Uterus (tissue), 4 donors: Measurements from ENCODE around the gene ADSL. TPM values are rescaled to one million over a fixed set of nuclear protein-coding genes. Genes with fewer than 3 reads are reported as not detected.

Experiments used
- DNase-seq, 2 donors: peaks; one replicate each; pipeline ENCODE4 v3.0.0-alpha.2; 2019 to 2020
- H3K27ac ChIP-seq, 2 donors: fragments of 200-600 bp; sonication (generic); 1 replicate in 1 of 2; 2 replicates in 1 of 2; pipeline ENCODE4 v1.5.1; 2016 to 2018
- H3K27me3 ChIP-seq, 2 donors: fragments of 200-600 bp; sonication (generic); one replicate each; pipeline ENCODE4 v1.5.1; 2018 to 2019; ENCODE audit warnings: control low read depth in 1 of 2
- H3K36me3 ChIP-seq, 2 donors: fragments of 200-600 bp; sonication (generic); one replicate each; pipeline ENCODE4 v1.5.1; 2019; ENCODE audit warnings: control low read depth in 1 of 2
- H3K4me1 ChIP-seq, 2 donors: fragments of 200-600 bp; sonication (generic); one replicate each; pipeline ENCODE4 v1.5.1; 2018 to 2019; ENCODE audit warnings: control low read depth in 1 of 2
- H3K4me3 ChIP-seq, 2 donors: fragments of 200-600 bp; sonication (generic); 1 replicate in 1 of 2; 2 replicates in 1 of 2; pipeline ENCODE4 v1.5.1; 2018 to 2019; ENCODE audit warnings: mild to moderate bottlenecking in 1 of 2
- H3K9me3 ChIP-seq, 2 donors: fragments of 200-600 bp; sonication (generic); one replicate each; pipeline ENCODE4 v1.5.1; 2019; ENCODE audit warnings: control low read depth in 1 of 2
- POLR2A ChIP-seq, 2 donors: fragments of 450-650 bp; IDR thresholded peaks; one replicate each; pipeline ENCODE4 v1.6.1; 2016; ENCODE audit warnings: antibody characterized with exemption in 2 of 2, mild to moderate bottlenecking in 1 of 2, moderate library complexity in 1 of 2
- intact Hi-C: fragments of 100-400 bp; cut with DNase I; formaldehyde crosslinking; loops from one replicate; pipeline ENCODE4 v1.15.1; 2023; ENCODE audit warnings: low total_unique reads
- total RNA-seq, 4 donors: library from RNA; depleted of rRNA in 3 of 4; stranded (reverse); fragments of >200 nt in 3 of 4; gene quantifications; one replicate each; pipeline versions ENCODE4 v1.1.0 to v1.2.4, GENCODE V29; 2014 to 2023
- TF ChIP-seq, protein P1 (sequence below), 4 experiments: fragments of 200-600 bp in 2 of 4; fragments of 450-650 bp in 2 of 4; sonication (generic) in 2 of 4; IDR thresholded peaks; one replicate each; pipeline ENCODE4 v1.5.1; 2016 to 2019; ENCODE audit warnings: antibody characterized with exemption in 4 of 4, mild to moderate bottlenecking in 2 of 4, moderate library complexity in 1 of 4
- donor health status: DM: yes; HTN: yes; CAD: no.

Gene ADSL
- total RNA-seq, 4 donors from 2014 or later: 28.5 to 151 (median 79.5) TPM

DNA sequence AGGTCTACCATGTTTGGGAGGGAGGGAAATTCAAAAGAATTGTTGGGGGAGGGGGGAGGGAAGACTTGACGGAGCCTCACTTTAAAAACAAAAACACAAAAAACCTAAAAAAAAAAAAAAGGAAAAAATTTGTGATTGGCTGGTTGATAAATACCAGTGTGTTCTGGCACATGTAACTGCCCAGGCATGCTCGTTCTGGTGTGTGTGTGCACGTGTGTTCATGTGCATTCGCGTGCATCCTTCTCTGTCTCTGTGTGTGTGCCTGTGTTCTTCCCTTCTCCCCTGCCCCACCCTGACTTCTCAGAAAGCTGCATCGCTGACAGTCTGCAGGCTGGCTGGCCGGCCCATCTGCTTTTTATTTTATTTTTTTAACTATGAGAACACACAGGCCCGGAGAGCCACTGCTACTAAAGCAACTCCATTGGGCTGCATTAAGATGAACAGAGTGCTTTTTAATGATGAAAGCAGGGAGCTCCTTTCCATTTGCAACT, 22.6 kb upstream of the ADSL start:
- Histone ChIP-seq H3K27me3 (no peaks in the 10 kb centered on the region), H3K4me1 (no peaks in the 10 kb centered on the region), H3K9me3 (no peaks in the 10 kb centered on the region), H3K4me3 (no peak overlapping the region), H3K27ac (no peak overlapping the region), H3K36me3 (no peaks in the 10 kb centered on the region)
- no peak for DNase-seq
- intact Hi-C loops: no loop called here
- TF ChIP-seq POLR2A (IDR thresholded peaks at IDR 0.05): no peak
- TF ChIP-seq, protein P1, sequence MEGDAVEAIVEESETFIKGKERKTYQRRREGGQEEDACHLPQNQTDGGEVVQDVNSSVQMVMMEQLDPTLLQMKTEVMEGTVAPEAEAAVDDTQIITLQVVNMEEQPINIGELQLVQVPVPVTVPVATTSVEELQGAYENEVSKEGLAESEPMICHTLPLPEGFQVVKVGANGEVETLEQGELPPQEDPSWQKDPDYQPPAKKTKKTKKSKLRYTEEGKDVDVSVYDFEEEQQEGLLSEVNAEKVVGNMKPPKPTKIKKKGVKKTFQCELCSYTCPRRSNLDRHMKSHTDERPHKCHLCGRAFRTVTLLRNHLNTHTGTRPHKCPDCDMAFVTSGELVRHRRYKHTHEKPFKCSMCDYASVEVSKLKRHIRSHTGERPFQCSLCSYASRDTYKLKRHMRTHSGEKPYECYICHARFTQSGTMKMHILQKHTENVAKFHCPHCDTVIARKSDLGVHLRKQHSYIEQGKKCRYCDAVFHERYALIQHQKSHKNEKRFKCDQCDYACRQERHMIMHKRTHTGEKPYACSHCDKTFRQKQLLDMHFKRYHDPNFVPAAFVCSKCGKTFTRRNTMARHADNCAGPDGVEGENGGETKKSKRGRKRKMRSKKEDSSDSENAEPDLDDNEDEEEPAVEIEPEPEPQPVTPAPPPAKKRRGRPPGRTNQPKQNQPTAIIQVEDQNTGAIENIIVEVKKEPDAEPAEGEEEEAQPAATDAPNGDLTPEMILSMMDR (IDR thresholded peaks at IDR 0.05): no peak

DNA sequence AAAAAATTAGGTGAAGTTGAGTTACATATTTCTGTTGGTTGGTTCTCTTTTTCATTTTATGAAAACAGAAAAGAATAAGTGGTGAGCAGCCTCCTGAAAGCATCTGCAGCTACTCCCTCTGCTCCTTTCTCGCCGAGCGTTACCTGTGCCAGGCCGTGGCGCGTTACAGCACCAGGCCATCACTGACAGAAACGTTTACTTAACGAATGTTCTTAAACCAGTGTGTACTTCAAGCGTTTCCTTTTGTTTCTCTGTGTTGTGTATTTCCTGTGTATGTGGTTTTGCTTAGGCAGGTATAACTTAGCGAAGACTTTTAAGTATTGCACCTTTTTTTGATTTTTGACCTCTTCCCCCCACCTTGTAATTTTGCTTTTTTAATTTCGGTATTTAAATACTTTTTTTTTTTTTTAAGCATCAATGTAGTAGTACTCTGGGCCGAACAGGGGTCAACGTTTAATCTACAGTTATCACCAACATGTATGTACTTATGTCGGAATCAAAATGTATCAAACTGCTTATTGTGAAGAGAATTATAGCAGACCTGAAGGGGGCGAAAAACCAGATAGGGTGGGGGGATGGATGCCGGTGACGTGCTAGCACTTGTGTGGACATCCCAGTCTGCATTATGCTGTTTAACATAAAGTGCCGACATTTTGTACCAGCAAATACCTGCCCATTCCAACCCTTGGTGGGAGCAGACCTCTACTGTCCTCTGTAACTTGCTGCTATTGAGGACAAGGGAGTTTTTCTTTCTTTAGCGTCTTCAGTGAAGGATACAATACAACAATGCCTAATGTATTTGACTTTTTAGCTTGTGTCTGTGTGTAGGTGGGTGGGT, 21.6 kb upstream of the ADSL start:
- H3K27me3 ChIP-seq: no peaks in the 10 kb centered on the region
- intact Hi-C loops: no loop called here
- H3K4me3 ChIP-seq: no peak overlapping the region
- no peaks in the 10 kb centered on the region for H3K4me1 ChIP-seq
- no peak for DNase-seq
- H3K36me3 ChIP-seq: no peaks in the 10 kb centered on the region
- TF ChIP-seq POLR2A (IDR thresholded peaks at IDR 0.05): no peak
- TF ChIP-seq, protein P1 (IDR thresholded peaks at IDR 0.05): no peak
- H3K9me3 ChIP-seq: no peaks in the 10 kb centered on the region
- no peak overlapping the region for H3K27ac ChIP-seq

DNA sequence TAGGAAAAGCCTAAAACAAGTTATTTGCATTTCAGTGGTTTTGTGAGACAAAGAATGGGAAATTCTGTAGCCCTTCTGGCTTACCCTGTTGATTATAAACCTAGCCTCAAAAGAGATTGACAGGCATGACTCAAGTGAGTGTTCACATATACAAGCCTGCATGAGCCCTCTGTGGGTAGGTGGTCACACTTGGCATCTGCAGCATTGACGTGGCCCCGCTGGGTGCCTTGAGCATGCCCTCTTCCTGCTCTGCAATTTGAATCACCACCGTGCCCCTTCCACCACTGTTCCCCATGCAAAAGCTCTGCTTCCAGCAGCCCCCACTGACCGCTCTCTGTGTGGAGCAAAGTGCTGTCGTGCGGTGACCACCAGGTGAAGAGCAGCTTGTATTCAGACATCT, 21.0 kb upstream of the ADSL start:
- TF ChIP-seq, protein P1 (IDR thresholded peaks at IDR 0.05): no peak
- no peak for TF ChIP-seq POLR2A (IDR thresholded peaks at IDR 0.05)
- H3K9me3 ChIP-seq: no peaks in the 10 kb centered on the region
- DNase-seq: no peak
- no peak overlapping the region for H3K4me3 ChIP-seq
- no peaks in the 10 kb centered on the region for H3K4me1 ChIP-seq
- intact Hi-C loops: no loop called here
- no peaks in the 10 kb centered on the region for H3K27me3 ChIP-seq
- H3K27ac ChIP-seq: no peak overlapping the region
- no peaks in the 10 kb centered on the region for H3K36me3 ChIP-seq

DNA sequence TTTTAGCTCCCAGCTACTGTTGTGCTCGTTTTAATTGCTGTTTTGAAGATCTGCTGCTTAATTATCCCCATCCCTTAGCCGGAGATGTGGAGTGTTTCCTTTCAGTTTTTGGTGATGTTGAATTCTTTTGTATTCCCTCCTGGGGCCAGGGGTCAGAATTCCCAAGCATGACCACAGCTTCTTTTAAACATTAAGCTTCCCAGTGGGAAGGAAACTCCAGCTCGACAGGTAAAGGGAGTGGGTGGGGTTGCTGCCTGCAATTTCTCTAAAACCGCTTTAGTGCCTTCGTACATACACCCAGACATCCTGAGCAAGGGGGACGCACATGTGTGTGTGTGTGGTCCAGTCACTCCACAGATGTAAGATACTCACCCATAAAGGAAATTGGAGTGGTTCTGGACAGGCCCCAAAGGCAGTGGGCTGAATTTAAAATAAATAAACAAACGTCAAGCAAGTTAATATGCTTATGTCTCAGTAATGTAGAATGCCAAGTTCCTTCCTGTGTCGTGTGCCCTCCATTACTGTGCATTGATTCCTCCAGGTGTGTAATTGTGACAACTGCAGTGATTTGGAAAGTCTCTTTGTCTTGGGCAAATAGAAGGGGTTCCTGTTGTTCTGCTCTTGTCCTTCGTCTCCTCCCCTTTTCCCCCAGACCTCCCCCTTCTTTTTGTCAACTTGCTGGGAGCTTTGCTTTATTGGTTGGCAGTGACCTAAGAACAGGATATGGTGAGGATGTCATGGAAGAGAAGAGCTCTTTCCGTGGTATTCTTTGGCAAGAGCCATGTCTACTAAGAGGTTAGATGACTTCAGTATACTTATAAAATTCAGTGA, 19.2 kb upstream of the ADSL start:
- Histone ChIP-seq H3K9me3 (no peaks in the 10 kb centered on the region), H3K4me3 (no peak overlapping the region), H3K27ac (no peak overlapping the region), H3K27me3 (no peaks in the 10 kb centered on the region), H3K4me1 (no peaks in the 10 kb centered on the region), H3K36me3 (no peaks in the 10 kb centered on the region)
- intact Hi-C loops: no loop called here
- TF ChIP-seq, protein P1 (IDR thresholded peaks at IDR 0.05): no peak
- no peak for TF ChIP-seq POLR2A (IDR thresholded peaks at IDR 0.05)
- DNase-seq: no peak
